Heart right ventricle (tissue), 16 donors: ENCODE data around the gene TMEM151B. TPM values are rescaled to one million over a fixed set of nuclear protein-coding genes. Genes with fewer than 3 reads are reported as not detected.

Experiments
- ATAC-seq, 8 donors: fragments of 200-7000 bp; cut with Tn5 transposase; one replicate each; pipeline ENCODE4 v1.9.1; 2020; ENCODE audit warnings: mild to moderate bottlenecking in 8 of 8, moderate library complexity in 8 of 8, moderate number of reproducible peaks in 1 of 8
- DNase-seq, 2 donors: peaks; one replicate each; pipeline ENCODE4 v3.0.0-alpha.2; 2020
- H3K27ac ChIP-seq, 10 donors: fragments of 200-600 bp; sonication (generic) in 2 of 10; one replicate each; pipeline versions ENCODE4 v1.5.0 to v1.8.0; 2020 to 2022; ENCODE audit warnings: mild to moderate bottlenecking in 3 of 10
- H3K27me3 ChIP-seq, 7 donors: fragments of 200-600 bp; one replicate each; pipeline ENCODE4 v1.8.0; 2021 to 2022; ENCODE audit warnings: mild to moderate bottlenecking in 2 of 7
- H3K36me3 ChIP-seq, 9 donors: fragments of 200-600 bp; sonication (generic) in 1 of 9; one replicate each; pipeline versions ENCODE4 v1.5.0 to v1.8.0; 2020 to 2022; ENCODE audit warnings: mild to moderate bottlenecking in 2 of 9
- H3K4me1 ChIP-seq, 9 donors: fragments of 200-600 bp; sonication (generic) in 1 of 9; one replicate each; pipeline versions ENCODE4 v1.5.0 to v1.8.0; 2020 to 2022; ENCODE audit warnings: mild to moderate bottlenecking in 4 of 9
- H3K4me3 ChIP-seq, 10 donors: fragments of 200-600 bp; sonication (generic) in 2 of 10; one replicate each; pipeline versions ENCODE4 v1.5.0 to v1.8.0; 2020 to 2022; ENCODE audit warnings: mild to moderate bottlenecking in 7 of 10, moderate library complexity in 2 of 10
- H3K9me3 ChIP-seq, 11 donors: fragments of 200-600 bp in 10 of 11; sonication (generic) in 2 of 11; one replicate each; pipeline versions ENCODE4 v1.5.0 to v1.8.0; 2013 to 2022; ENCODE audit warnings: mild to moderate bottlenecking in 2 of 11, control low read depth in 1 of 11, moderate library complexity in 1 of 11
- CTCF ChIP-seq, 9 donors: fragments of 200-600 bp; sonication (generic) in 2 of 9; IDR thresholded peaks; one replicate each; pipeline versions ENCODE4 v1.5.0 to v1.8.0; 2021 to 2022; ENCODE audit warnings: antibody characterized with exemption in 9 of 9, mild to moderate bottlenecking in 5 of 9, moderate library complexity in 1 of 9
- WGBS, 2 donors: extraction: QIAGEN DNeasy Blood & Tissue Kit; methylation state at CpG; one replicate each; pipeline ENCODE4 v1.1.7; 2013; ENCODE audit warnings: inconsistent platforms in 1 of 2; 5-methylcytosine and 5-hydroxymethylcytosine counted together
- intact Hi-C, 10 donors: fragments of 100-400 bp; cut with DNase I; formaldehyde crosslinking; loops; one replicate each; pipeline versions ENCODE4 v1.11.1 to v1.14.2; 2022
- polyA plus RNA-seq, 2 donors: library from polyadenylated mRNA; stranded (reverse); fragments of 200-250 nt; gene quantifications; one replicate each; pipeline ENCODE4 v1.2.3, GENCODE V29; 2013
- total RNA-seq, 10 donors: library from RNA; stranded (reverse); fragmentation: NEBNext Ultra II Directional in 3 of 10; extraction: Animal tissue kit (Norgen Biotek cat#: 25700) in 3 of 10; gene quantifications; one replicate each; pipeline versions ENCODE4 v1.2.1 to v1.2.4, GENCODE V29; 2021 to 2023
- donor health status: Arrhythmogenic right ventricular cardiomyopathy.
- donor health status: ischemic (EF 13 %, LVEDD 7.1; RV severe dilation, severe dysfunction).
- donor health status: healthy with polysubstance abuse.
- donor health status: DM: no; HTN: yes; CAD: no.
- donor health status: DM: no; HTN: no; CAD: no.
- donor health status: ischemic (EF 25% LVEDD 6.9; RV normal size, moderate dysfunction).
- donor health status: ischemic (EF 25% LVEDD 5.7; RV mildly dilated, moderate dysfunction).
- donor health status: healthy.
- donor health status: DM: yes; HTN: yes; CAD: no.
- donor health status: Ischemic cardiomyopathy.
- donor health status: ischemic (EF 35%, LVEDD 5.7; RV mildly dilated, moderate dysfunction).
- donor health status: nonischemic (EF 11% LVEDD 7.7; RV severe dilation, severe dysfunction).
- donor health status: DM: yes; HTN: yes; CAD: no.
- donor health status: PGD.
- donor health status: ischemic (EF 29% LVEDD 5.4; RV normal size, mild dysfunction).
- donor health status: nonischemic (EF 23%, LVEDD 6.1; RV moderate dilation, normal function).

Gene TMEM151B
- total and polyA plus RNA-seq, 12 donors, result 0.09 to 2.2 (median 0.43) TPM; not detected in 4

DNA sequence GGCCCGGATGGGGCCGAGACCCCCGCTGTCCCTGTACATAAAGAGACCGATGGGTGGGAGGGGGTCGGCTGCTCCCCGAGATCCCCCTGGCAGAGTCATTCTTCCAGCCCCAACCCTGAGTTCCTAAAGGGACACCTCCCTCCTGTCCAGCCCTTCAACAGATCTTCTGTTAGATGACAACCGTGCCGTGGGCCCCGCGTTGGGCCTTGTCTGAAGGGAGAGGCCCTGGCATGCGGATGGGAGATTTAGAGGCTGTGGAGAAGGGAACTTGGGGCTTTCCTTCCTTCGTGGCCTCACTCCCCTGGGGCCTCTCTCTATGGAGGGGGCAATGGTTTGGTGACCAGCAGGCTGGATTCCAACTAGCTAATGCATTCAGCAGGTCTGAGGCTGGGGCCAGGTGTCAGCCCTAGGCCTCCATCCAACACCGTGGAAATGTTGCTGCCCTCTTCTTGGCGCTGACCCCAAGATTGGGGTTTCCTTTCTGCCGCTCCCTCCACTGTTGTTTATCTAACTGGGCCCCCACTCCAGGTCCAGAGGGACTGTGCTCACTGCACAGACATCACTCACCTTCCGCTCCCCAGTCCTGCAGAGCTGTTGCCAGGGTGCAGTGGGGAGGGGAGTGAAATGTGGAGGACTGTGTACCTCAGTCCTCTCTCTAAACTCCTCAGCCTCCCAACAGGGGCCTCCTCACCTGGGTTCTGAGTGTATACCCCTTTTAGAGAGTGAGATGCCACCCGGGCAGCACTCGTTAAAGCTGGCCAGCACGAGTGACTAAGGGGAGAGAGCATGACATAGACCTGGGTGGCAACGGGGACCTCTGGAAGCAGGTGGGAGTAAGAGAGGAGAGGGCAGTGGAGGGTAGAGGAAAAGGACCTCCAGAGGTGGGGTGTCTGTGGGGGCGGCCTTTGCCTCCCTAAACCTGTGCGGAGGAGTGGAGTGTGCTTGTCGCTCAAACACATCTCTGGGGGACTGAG, 6.7 kb downstream of the TMEM151B start:
- Histone ChIP-seq H3K27me3 (peaks cover 13 to 87% (median 66%) of the 10 kb centered on the region in 7 donors), H3K4me1 (peaks cover 0 to 10% (median 5%) of the 10 kb centered on the region in 9 donors), H3K4me3 (no peak overlapping the region), H3K9me3 (no peaks in the 10 kb centered on the region), H3K36me3 (no peaks in the 10 kb centered on the region), H3K27ac (no peak overlapping the region)
- intact Hi-C loops, result no loop called here
- ATAC-seq (no peak), DNase-seq (no peak)
- 77 to 82% methylated on average over 23 of the region's 23 CpGs for WGBS, 2 donors
- no peak for TF ChIP-seq CTCF (IDR thresholded peaks at IDR 0.05)

DNA sequence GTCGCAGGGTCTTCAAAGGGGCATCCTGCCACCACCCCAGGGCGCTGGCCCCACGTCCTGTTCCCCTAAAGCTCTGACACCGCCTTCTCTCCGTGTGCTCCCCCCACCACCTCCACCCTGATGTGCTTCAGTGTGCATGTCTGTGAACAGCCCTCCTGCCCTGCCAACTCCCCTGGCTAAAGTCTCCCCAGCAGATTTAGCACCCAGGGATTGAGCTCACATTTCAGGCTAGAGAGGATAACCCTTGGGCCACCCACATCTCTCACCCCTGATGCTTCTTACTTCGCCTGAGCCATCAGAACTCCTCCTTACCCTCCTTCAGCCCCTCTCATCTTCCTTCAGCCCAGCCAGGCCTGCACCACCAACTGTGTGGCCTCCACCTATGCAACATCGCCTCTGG, 7.5 kb downstream of the TMEM151B start:
- Histone ChIP-seq H3K36me3 (no peaks in the 10 kb centered on the region), H3K27ac (no peak overlapping the region), H3K4me3 (no peak overlapping the region), H3K4me1 (peaks cover 0 to 10% (median 5%) of the 10 kb centered on the region in 9 donors), H3K27me3 (peaks cover 13 to 82% (median 63%) of the 10 kb centered on the region in 7 donors), H3K9me3 (no peaks in the 10 kb centered on the region)
- ATAC-seq (no peak), DNase-seq (no peak)
- intact Hi-C loops, result no loop called here
- 79 to 86% methylated on average over 7 of the region's 7 CpGs for WGBS, 2 donors
- TF ChIP-seq CTCF (IDR thresholded peaks at IDR 0.05), result no peak

- no peak overlapping the region for H3K27ac ChIP-seq
- intact Hi-C loops, result no loop called here
- ATAC-seq (no peak), DNase-seq (no peak)
- H3K4me1 ChIP-seq, result peaks cover 0 to 10% (median 5%) of the 10 kb centered on the region in 9 donors
- no peak overlapping the region for H3K4me3 ChIP-seq
- WGBS, 2 donors, result 63 to 70% methylated on average over 3 of the region's 3 CpGs
- no peaks in the 10 kb centered on the region for H3K36me3 ChIP-seq
- no peak for TF ChIP-seq CTCF (IDR thresholded peaks at IDR 0.05)
- H3K27me3 ChIP-seq, result peaks cover 13 to 81% (median 58%) of the 10 kb centered on the region in 7 donors
- H3K9me3 ChIP-seq, result no peaks in the 10 kb centered on the region
Measured at GRCh38 chr6:44278315-44278714, 8.1 kb downstream of the TMEM151B start.

- DNase-seq, result no peak
- intact Hi-C loops, result no loop called here
- no peaks in the 10 kb centered on the region for H3K9me3 ChIP-seq
- no peak overlapping the region for H3K4me3 ChIP-seq
- ATAC-seq, result no peak
- WGBS, 2 donors, result 66 to 69% methylated on average over 9 of the region's 9 CpGs
- H3K27ac ChIP-seq, result no peak overlapping the region
- H3K36me3 ChIP-seq, result no peaks in the 10 kb centered on the region
- peaks cover 0 to 10% (median 5%) of the 10 kb centered on the region in 9 donors for H3K4me1 ChIP-seq
- peaks cover 13 to 77% (median 51%) of the 10 kb centered on the region in 7 donors for H3K27me3 ChIP-seq
- no peak for TF ChIP-seq CTCF (IDR thresholded peaks at IDR 0.05)
Measured at GRCh38 chr6:44278774-44279697, 8.8 kb downstream of the TMEM151B start.
